Memory B cell (primary cell): Measurements from ENCODE around the gene HSD3B7.

Source experiments
- ATAC-seq: fragments of 150-1000 bp; cut with Tn5 transposase; 2 replicates; pipeline ENCODE4 v1.10.0; 2021; ENCODE audit warnings: low read depth, mild to moderate bottlenecking, moderate library complexity
- DNase-seq, 2 donors: peaks; one replicate each; pipeline ENCODE4 v3.0.0; 2022; ENCODE audit warnings: low spot score in 2 of 2
- H3K27ac Mint-ChIP-seq: one replicate; pipeline ENCODE4 v1.8.0; 2022; ENCODE audit warnings: mild to moderate bottlenecking, moderate library complexity, mixed read lengths
- H3K27me3 Mint-ChIP-seq: one replicate; pipeline ENCODE4 v1.8.0; 2022; ENCODE audit warnings: mixed read lengths
- H3K36me3 Mint-ChIP-seq: one replicate; pipeline ENCODE4 v1.8.0; 2022; ENCODE audit warnings: mild to moderate bottlenecking, mixed read lengths
- H3K4me1 Mint-ChIP-seq: one replicate; pipeline ENCODE4 v1.8.0; 2022; ENCODE audit warnings: mixed read lengths
- H3K4me3 Mint-ChIP-seq: one replicate; pipeline ENCODE4 v1.8.0; 2022; ENCODE audit warnings: mild to moderate bottlenecking, moderate library complexity, mixed read lengths
- H3K9me3 Mint-ChIP-seq: one replicate; pipeline ENCODE4 v1.8.0; 2022; ENCODE audit warnings: mixed read lengths

Gene HSD3B7

GRCh38 chr16:30983289-30983889, 1.6 kb upstream of the HSD3B7 start:
- Mint-ChIP-seq H3K4me1 (peaks cover 8% of the 10 kb centered on the region), H3K36me3 (peaks cover 23% of the 10 kb centered on the region), H3K4me3 (no peak overlapping the region), H3K27ac (peak overlapping the region; percentile 48), H3K9me3 (no peaks in the 10 kb centered on the region), H3K27me3 (no peaks in the 10 kb centered on the region)
- no peak for DNase-seq
- ATAC-seq, result no peak

GRCh38 chr16:30983898-30984610, 953 bp upstream of the HSD3B7 start:
- Mint-ChIP-seq H3K4me3 (no peak overlapping the region), H3K36me3 (peaks cover 19% of the 10 kb centered on the region), H3K27ac (no peak overlapping the region), H3K9me3 (no peaks in the 10 kb centered on the region), H3K27me3 (no peaks in the 10 kb centered on the region), H3K4me1 (peaks cover 8% of the 10 kb centered on the region)
- no peak for ATAC-seq
- DNase-seq, result no peak

- DNase-seq, result no peak
- H3K27me3 Mint-ChIP-seq, result no peaks in the 10 kb centered on the region
- H3K36me3 Mint-ChIP-seq, result peaks cover 16% of the 10 kb centered on the region
- no peaks in the 10 kb centered on the region for H3K9me3 Mint-ChIP-seq
- peak overlapping the region; percentile 14 for H3K4me3 Mint-ChIP-seq
- no peak overlapping the region for H3K27ac Mint-ChIP-seq
- ATAC-seq, result peak; percentile 11
- H3K4me1 Mint-ChIP-seq, result peaks cover 8% of the 10 kb centered on the region
These were observed 558 bp downstream of the HSD3B7 start for GRCh38 chr16:30985401-30986128.

- H3K27me3 Mint-ChIP-seq, result no peaks in the 10 kb centered on the region
- DNase-seq (no peak), ATAC-seq (no peak)
- H3K4me3 Mint-ChIP-seq, result no peak overlapping the region
- H3K4me1 Mint-ChIP-seq, result peaks cover 8% of the 10 kb centered on the region
- no peaks in the 10 kb centered on the region for H3K9me3 Mint-ChIP-seq
- no peak overlapping the region for H3K27ac Mint-ChIP-seq
- H3K36me3 Mint-ChIP-seq, result peaks cover 12% of the 10 kb centered on the region
These were observed 1.4 kb downstream of the HSD3B7 start for GRCh38 chr16:30986129-30986991.

GRCh38 chr16:30987581-30988190, 2.7 kb downstream of the HSD3B7 start:
- DNase-seq (no peak), ATAC-seq (no peak)
- Mint-ChIP-seq H3K4me3 (no peak overlapping the region), H3K27ac (no peak overlapping the region), H3K4me1 (peaks cover 6% of the 10 kb centered on the region), H3K36me3 (peaks cover 7% of the 10 kb centered on the region), H3K9me3 (no peaks in the 10 kb centered on the region), H3K27me3 (no peaks in the 10 kb centered on the region)

GRCh38 chr16:30989469-30990047, 4.6 kb downstream of the HSD3B7 start:
- H3K27ac Mint-ChIP-seq, result no peak overlapping the region
- DNase-seq, result no peak
- no peak overlapping the region for H3K4me3 Mint-ChIP-seq
- peaks cover 1% of the 10 kb centered on the region for H3K36me3 Mint-ChIP-seq
- no peaks in the 10 kb centered on the region for H3K9me3 Mint-ChIP-seq
- ATAC-seq, result no peak
- H3K4me1 Mint-ChIP-seq, result peaks cover 7% of the 10 kb centered on the region
- H3K27me3 Mint-ChIP-seq, result no peaks in the 10 kb centered on the region

GRCh38 chr16:30990105-30990504, 5.1 kb downstream of the HSD3B7 start:
- no peak for DNase-seq
- Mint-ChIP-seq H3K9me3 (no peaks in the 10 kb centered on the region), H3K36me3 (peaks cover 1% of the 10 kb centered on the region), H3K27me3 (no peaks in the 10 kb centered on the region), H3K27ac (no peak overlapping the region), H3K4me1 (peaks cover 5% of the 10 kb centered on the region), H3K4me3 (no peak overlapping the region)
- no peak for ATAC-seq

GRCh38 chr16:30991052-30991451, 6.0 kb downstream of the HSD3B7 start:
- Mint-ChIP-seq H3K9me3 (no peaks in the 10 kb centered on the region), H3K27ac (no peak overlapping the region), H3K4me3 (no peak overlapping the region), H3K36me3 (peaks cover 1% of the 10 kb centered on the region), H3K4me1 (peaks cover 5% of the 10 kb centered on the region), H3K27me3 (no peaks in the 10 kb centered on the region)
- no peak for DNase-seq
- no peak for ATAC-seq

- peaks cover 13% of the 10 kb centered on the region for H3K4me1 Mint-ChIP-seq
- H3K36me3 Mint-ChIP-seq, result no peaks in the 10 kb centered on the region
- peaks cover 1% of the 10 kb centered on the region for H3K27me3 Mint-ChIP-seq
- DNase-seq (no peak), ATAC-seq (no peak)
- H3K4me3 Mint-ChIP-seq, result no peak overlapping the region
- no peak overlapping the region for H3K27ac Mint-ChIP-seq
- no peaks in the 10 kb centered on the region for H3K9me3 Mint-ChIP-seq
These were observed 7.3 kb downstream of the HSD3B7 start for GRCh38 chr16:30992276-30992780.

- no peak for DNase-seq
- Mint-ChIP-seq H3K27me3 (peaks cover 1% of the 10 kb centered on the region), H3K9me3 (no peaks in the 10 kb centered on the region), H3K4me3 (no peak overlapping the region), H3K4me1 (peaks cover 14% of the 10 kb centered on the region), H3K27ac (no peak overlapping the region), H3K36me3 (no peaks in the 10 kb centered on the region)
- no peak for ATAC-seq
These were observed 8.2 kb downstream of the HSD3B7 start for GRCh38 chr16:30992931-30993816.

- no peaks in the 10 kb centered on the region for H3K36me3 Mint-ChIP-seq
- peak overlapping the region; percentile 96 for H3K27ac Mint-ChIP-seq
- H3K4me3 Mint-ChIP-seq, result peak overlapping the region; percentile 98
- no peaks in the 10 kb centered on the region for H3K9me3 Mint-ChIP-seq
- DNase-seq (no peak), ATAC-seq (no peak)
- peaks cover 14% of the 10 kb centered on the region for H3K4me1 Mint-ChIP-seq
- peaks cover 1% of the 10 kb centered on the region for H3K27me3 Mint-ChIP-seq
These were observed 10.9 kb downstream of the HSD3B7 start for GRCh38 chr16:30995927-30996323.

- Mint-ChIP-seq H3K9me3 (no peaks in the 10 kb centered on the region), H3K27me3 (peaks cover 1% of the 10 kb centered on the region), H3K27ac (peak overlapping the region; percentile 96), H3K4me1 (peaks cover 14% of the 10 kb centered on the region), H3K4me3 (peak overlapping the region; percentile 98), H3K36me3 (no peaks in the 10 kb centered on the region)
- DNase-seq (no peak), ATAC-seq (no peak)
These were observed 11.4 kb downstream of the HSD3B7 start for GRCh38 chr16:30996324-30996984.
